Endothelial cell of umbilical vein (primary cell): ENCODE results near the gene EPAS1. TPM values are rescaled to one million over a fixed set of nuclear protein-coding genes. Genes with fewer than 3 reads are reported as not detected.

Experiments used
- BruUV-seq: library from RNA; stranded (reverse); fragments of 400-500 nt; replicated peaks from 2 replicates; lab custom pipeline; 2021; lab: Mats Ljungman, UMichigan
- CTCF ChIA-PET: fragments of 300-600, 350-600 bp; sonication (Branson Sonifier 250); formaldehyde crosslinking; loops from one replicate; lab custom pipeline; 2021; ENCODE audit warnings: antibody characterized with exemption, inconsistent platforms; lab: Charles Lee
- POLR2A ChIA-PET: fragments of 300-600, 350-600 bp; sonication (Branson Sonifier 250); formaldehyde crosslinking; loops from one replicate; lab custom pipeline; 2021; ENCODE audit warnings: antibody characterized with exemption, inconsistent platforms; lab: Charles Lee
- DNase-seq: peaks from one replicate; pipeline ENCODE4 v3.0.0-alpha.2; 2011; ENCODE audit warnings: low read depth, low spot score
- FAIRE-seq: peaks from 2 replicates; lab custom pipeline; 2011; peaks lifted over from hg19 to GRCh38; lab: Jason Lieb, UNC
- H2AFZ ChIP-seq: 2 replicates; pipeline ENCODE4 v1.6.0; 2012; ENCODE audit warnings: low read depth, low read length, control low read depth, inconsistent platforms
- H3K27ac ChIP-seq: 2 replicates; pipeline ENCODE4 v1.5.1; 2011; ENCODE audit warnings: low read depth, mild to moderate bottlenecking, control low read depth, low read length, moderate library complexity; ENCODE audit not compliant: insufficient read depth
- H3K27me3 ChIP-seq, 2 experiments: 2 replicates each; pipeline versions ENCODE4 v1.6.0 to v1.6.1; 2011; ENCODE audit warnings: low read length in 2 of 2, mixed read lengths in 1 of 2; ENCODE audit not compliant: control insufficient read depth in 2 of 2, insufficient read depth in 2 of 2
- H3K36me3 ChIP-seq, 2 experiments: 2 replicates in 1 of 2; 3 replicates in 1 of 2; pipeline ENCODE4 v1.5.1; 2011; ENCODE audit warnings: low read length in 2 of 2, mild to moderate bottlenecking in 1 of 2, moderate library complexity in 1 of 2; ENCODE audit not compliant: control insufficient read depth in 2 of 2, insufficient read depth in 2 of 2; ENCODE audit errors: extremely low read depth in 1 of 2
- H3K4me1 ChIP-seq: 3 replicates; pipeline ENCODE4 v1.5.1; 2011; ENCODE audit warnings: mild to moderate bottlenecking, low read length; ENCODE audit not compliant: control insufficient read depth, insufficient read depth; ENCODE audit errors: extremely low read depth
- H3K4me2 ChIP-seq: 2 replicates; pipeline ENCODE4 v1.6.1; 2011; ENCODE audit warnings: low read length, control low read depth, mixed read lengths; ENCODE audit not compliant: insufficient read depth
- H3K4me3 ChIP-seq, 3 experiments: fragments of 200-600 bp in 1 of 3; sonication (generic), shearing (Covaris generic) in 1 of 3; replicated peaks in 1 of 3; 2 replicates each; pipeline ENCODE4 v1.5.1; 2011 to 2016; ENCODE audit warnings: control low read depth in 3 of 3, low read length in 3 of 3, mild to moderate bottlenecking in 2 of 3, inconsistent platforms in 1 of 3, low read depth in 1 of 3, moderate library complexity in 1 of 3; ENCODE audit not compliant: insufficient read depth in 1 of 3
- H3K79me2 ChIP-seq: 2 replicates; pipeline ENCODE4 v1.6.0; 2012; ENCODE audit warnings: low read length, inconsistent platforms; ENCODE audit not compliant: control insufficient read depth, insufficient read depth
- H3K9ac ChIP-seq: replicated peaks from 2 replicates; pipeline ENCODE3; 2011; ENCODE audit warnings: low read length, control low read depth; ENCODE audit not compliant: insufficient read depth; ENCODE audit errors: extremely low read depth
- H3K9me1 ChIP-seq: replicated peaks from 3 replicates; pipeline ENCODE4 v1.6.0; 2011; ENCODE audit warnings: mild to moderate bottlenecking, low read length; ENCODE audit not compliant: control insufficient read depth, insufficient read depth; ENCODE audit errors: extremely low read depth
- H3K9me3 ChIP-seq: replicated peaks from 2 replicates; pipeline ENCODE4 v1.5.1; 2012; ENCODE audit warnings: low read length, inconsistent platforms; ENCODE audit not compliant: control insufficient read depth, insufficient read depth
- H4K20me1 ChIP-seq: replicated peaks from 2 replicates; pipeline ENCODE3; 2011; ENCODE audit warnings: mild to moderate bottlenecking, low read length; ENCODE audit not compliant: control insufficient read depth, insufficient read depth; ENCODE audit errors: extremely low read depth
- EZH2 ChIP-seq: IDR thresholded peaks from 2 replicates; pipeline ENCODE4 v1.6.1; 2012; ENCODE audit warnings: borderline replicate concordance, low read depth, mild to moderate bottlenecking, moderate library complexity, low read length, inconsistent platforms; ENCODE audit not compliant: severe bottlenecking
- FOS ChIP-seq: IDR thresholded peaks from 2 replicates; pipeline ENCODE4 v1.6.1; 2011; ENCODE audit warnings: mild to moderate bottlenecking, low read length, moderate library complexity, borderline replicate concordance; ENCODE audit not compliant: insufficient read depth
- GATA2 ChIP-seq: IDR thresholded peaks from 2 replicates; pipeline ENCODE4 v1.7.0; 2011; ENCODE audit warnings: low read depth, mild to moderate bottlenecking, moderate library complexity, mixed read lengths, low read length; ENCODE audit not compliant: insufficient read length, insufficient read depth
- JUN ChIP-seq: IDR thresholded peaks from 2 replicates; pipeline ENCODE4 v1.6.1; 2011; ENCODE audit warnings: borderline replicate concordance, low read depth; ENCODE audit not compliant: insufficient read length, insufficient read depth
- MAX ChIP-seq: IDR thresholded peaks from 2 replicates; pipeline ENCODE4 v1.6.1; 2011; ENCODE audit not compliant: insufficient read depth, insufficient read length
- MYC ChIP-seq: IDR thresholded peaks from one replicate; pipeline ENCODE4 v1.6.1; 2011; ENCODE audit warnings: mild to moderate bottlenecking, low read depth, low read length
- POLR2A ChIP-seq: IDR thresholded peaks from 2 replicates; pipeline ENCODE4 v1.6.1; 2012; ENCODE audit warnings: low read depth, mild to moderate bottlenecking, control low read depth, low read length
- POLR2AphosphoS5 ChIP-seq: IDR thresholded peaks from 2 replicates; pipeline ENCODE4 v1.6.1; 2012; ENCODE audit warnings: low read depth, mild to moderate bottlenecking, control low read depth, low read length, moderate library complexity; ENCODE audit not compliant: insufficient read depth
- dilution Hi-C: fragments of 300-500 bp; cut with MboI; formaldehyde crosslinking; loops from one replicate; pipeline ENCODE4 v1.15.0; 2019; ENCODE audit warnings: low sequenced_read_pairs; ENCODE audit not compliant: extremely low pct_ligation_motif_present
- intact Hi-C: fragments of 100-400 bp; cut with micrococcal nuclease; formaldehyde crosslinking; loops from one replicate; pipeline ENCODE4 v1.10.0; 2022
- polyA plus RNA-seq, 4 experiments: library from polyadenylated mRNA; depleted of rRNA in 3 of 4; stranded (reverse) in 3 of 4; unstranded in 1 of 4; fragments of >200 nt; gene quantifications; 2 replicates each; pipeline versions ENCODE4 v1.2.1 to v1.2.3, GENCODE V29; 2011 to 2012; ENCODE audit warnings: missing spikeins in 1 of 4
- total RNA-seq: library from RNA; stranded (reverse); gene quantifications from 2 replicates; pipeline ENCODE4 v1.2.3, GENCODE V29; 2021
- TF ChIP-seq, protein P1 (sequence below), 2 donors: IDR thresholded peaks; 1 replicate in 1 of 2; 2 replicates in 1 of 2; pipeline ENCODE4 v1.5.1; 2011; ENCODE audit warnings: low read length in 2 of 2, mild to moderate bottlenecking in 2 of 2, moderate library complexity in 2 of 2, control low read depth in 1 of 2, inconsistent platforms in 1 of 2, low read depth in 1 of 2; ENCODE audit not compliant: insufficient read depth in 1 of 2; ENCODE audit errors: extremely low read depth in 1 of 2

EPAS1 gene
- total and polyA plus RNA-seq, 2 donors (not counting 3 experiments of a cell fraction or from before 2014, with no cell fraction given): 229 to 374 TPM

- DNase-seq (no peak), FAIRE-seq (no peak)
- peak overlapping the region; percentile 67 for H2AFZ ChIP-seq
- H3K36me3 ChIP-seq: no peaks in the 10 kb centered on the region
- ChIA-PET CTCF (interaction anchor here (0.6 to 4.7 kb wide), 17 partner anchors 13 to 285 kb away, joined by 3 to 44 read pairs (median 5); no protein-coding TSS in a partner anchor), POLR2A (interaction anchor here (0.7 to 1.8 kb wide), 10 partner anchors 19 to 266 kb away, joined by 3 to 19 read pairs (median 9); no protein-coding TSS in a partner anchor)
- H3K27ac ChIP-seq: peak overlapping the region; percentile 71
- dilution Hi-C loops: no loop called here
- no peak for TF ChIP-seq MAX
- no peak for TF ChIP-seq FOS
- TF ChIP-seq EZH2: no peak
- TF ChIP-seq POLR2AphosphoS5: no peak
- TF ChIP-seq POLR2A: no peak
- TF ChIP-seq MYC: no peak
- TF ChIP-seq, protein P1, sequence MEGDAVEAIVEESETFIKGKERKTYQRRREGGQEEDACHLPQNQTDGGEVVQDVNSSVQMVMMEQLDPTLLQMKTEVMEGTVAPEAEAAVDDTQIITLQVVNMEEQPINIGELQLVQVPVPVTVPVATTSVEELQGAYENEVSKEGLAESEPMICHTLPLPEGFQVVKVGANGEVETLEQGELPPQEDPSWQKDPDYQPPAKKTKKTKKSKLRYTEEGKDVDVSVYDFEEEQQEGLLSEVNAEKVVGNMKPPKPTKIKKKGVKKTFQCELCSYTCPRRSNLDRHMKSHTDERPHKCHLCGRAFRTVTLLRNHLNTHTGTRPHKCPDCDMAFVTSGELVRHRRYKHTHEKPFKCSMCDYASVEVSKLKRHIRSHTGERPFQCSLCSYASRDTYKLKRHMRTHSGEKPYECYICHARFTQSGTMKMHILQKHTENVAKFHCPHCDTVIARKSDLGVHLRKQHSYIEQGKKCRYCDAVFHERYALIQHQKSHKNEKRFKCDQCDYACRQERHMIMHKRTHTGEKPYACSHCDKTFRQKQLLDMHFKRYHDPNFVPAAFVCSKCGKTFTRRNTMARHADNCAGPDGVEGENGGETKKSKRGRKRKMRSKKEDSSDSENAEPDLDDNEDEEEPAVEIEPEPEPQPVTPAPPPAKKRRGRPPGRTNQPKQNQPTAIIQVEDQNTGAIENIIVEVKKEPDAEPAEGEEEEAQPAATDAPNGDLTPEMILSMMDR (IDR thresholded peaks at IDR 0.05; ENCODE audit: extremely low read depth in 1 of 2, insufficient read depth in 1 of 2, low read depth in 1 of 2, low read length in 2 of 2): no peak
- TF ChIP-seq JUN: no peak
- no peak for TF ChIP-seq GATA2
- no peaks in the 10 kb centered on the region for H3K27me3 ChIP-seq
- BruUV-seq: TSS peak; percentile 35
- intact Hi-C loops: loop anchor here (5.0 kb wide), 1 partner anchor 119 kb away; no protein-coding TSS in a partner anchor
- H3K9me3 ChIP-seq: no peaks in the 10 kb centered on the region
- H3K9me1 ChIP-seq: no peaks in the 10 kb centered on the region
- H3K9ac ChIP-seq: peak overlapping the region; percentile 56
- H3K4me1 ChIP-seq: peaks cover 17% of the 10 kb centered on the region
- H3K79me2 ChIP-seq: peaks cover 40% of the 10 kb centered on the region
- H3K4me2 ChIP-seq: peak overlapping the region; percentile 64
- peak overlapping the region; percentile 31 to 64 (median 35) for H3K4me3 ChIP-seq
- peaks cover 4% of the 10 kb centered on the region for H4K20me1 ChIP-seq
These were observed 879 bp upstream of the EPAS1 start for GRCh38 chr2:46296216-46296839.
